Diencephalon (tissue), 1 donor: ENCODE data around the gene ZNF445. TPM values are rescaled to one million over a fixed set of nuclear protein-coding genes. Genes with fewer than 3 reads are reported as not detected.

ENCODE experiments used
- total RNA-seq: library from RNA; depleted of rRNA; stranded (reverse); fragments of >200 nt; gene quantifications from one replicate; pipeline ENCODE4 v1.2.3, GENCODE V29; 2014

The ZNF445 gene
- total RNA-seq, result 38.1 TPM

GRCh38 chr3:44477312-44478030 lies at the start of gene ZNF445:
Gene ZNF445, minus strand, starts transcription at chr3:44477670. Its CDS starts 22,121 bp downstream, at chr3:44455549.

Other genes starting within 250 kb of the ZNF445 start
- gene TOPAZ1, start 235.8 kb downstream of the ZNF445 start, total RNA-seq, result under 0.01 TPM
- gene TCAIM, start 138.9 kb downstream of the ZNF445 start, total RNA-seq, result 67.8 TPM
- 18.2 TPM for gene ZKSCAN7, start 77.5 kb upstream of the ZNF445 start, total RNA-seq
- gene ZNF660, start 107.3 kb upstream of the ZNF445 start, total RNA-seq, result 11.5 TPM
- 56.1 TPM for gene ZNF197, start 147.4 kb upstream of the ZNF445 start, total RNA-seq
- gene ZNF35, start 171.1 kb upstream of the ZNF445 start, total RNA-seq, result 18.9 TPM
- gene ZNF502, start 235.0 kb upstream of the ZNF445 start, total RNA-seq, result 13.8 TPM